Heart left ventricle (tissue), 16 donors: ENCODE measurements around the gene CCT2. TPM values are rescaled to one million over a fixed set of nuclear protein-coding genes. Genes with fewer than 3 reads are reported as not detected.
A peak's percentile ranks its signal among the peaks of the same experiment; 100 is the strongest.

Source experiments
- ATAC-seq, 4 donors: fragments of 200-7000 bp; cut with Tn5 transposase; one replicate each; pipeline ENCODE4 v1.9.1; 2020 to 2022; ENCODE audit warnings: moderate library complexity in 4 of 4, mild to moderate bottlenecking in 3 of 4, moderate number of reproducible peaks in 1 of 4
- DNase-seq, 5 donors: peaks; one replicate each; pipeline ENCODE4 v3.0.0-alpha.2; 2020
- H3K27ac ChIP-seq, 12 donors: fragments of 200-600 bp; sonication (generic) in 4 of 12; one replicate each; pipeline versions ENCODE4 v1.5.0 to v1.8.0; 2016 to 2022; ENCODE audit warnings: mild to moderate bottlenecking in 2 of 12
- H3K27me3 ChIP-seq, 9 donors: fragments of 200-600 bp; sonication (generic) in 2 of 9; one replicate each; pipeline versions ENCODE4 v1.5.1 to v1.8.0; 2016 to 2022; ENCODE audit warnings: mild to moderate bottlenecking in 3 of 9
- H3K36me3 ChIP-seq, 9 donors: fragments of 200-600 bp; sonication (generic) in 2 of 9; one replicate each; pipeline versions ENCODE4 v1.5.0 to v1.8.0; 2018 to 2022; ENCODE audit warnings: mild to moderate bottlenecking in 2 of 9
- H3K4me1 ChIP-seq, 12 donors: fragments of 200-600 bp; sonication (generic) in 4 of 12; one replicate each; pipeline versions ENCODE4 v1.5.0 to v1.8.0; 2016 to 2022; ENCODE audit warnings: mild to moderate bottlenecking in 3 of 12
- H3K4me3 ChIP-seq, 12 donors: fragments of 200-600 bp; sonication (generic) in 4 of 12; one replicate each; pipeline versions ENCODE4 v1.5.0 to v1.8.0; 2017 to 2022; ENCODE audit warnings: mild to moderate bottlenecking in 9 of 12, moderate library complexity in 4 of 12
- H3K9me3 ChIP-seq, 12 donors: fragments of 200-600 bp; sonication (generic) in 4 of 12; one replicate each; pipeline versions ENCODE4 v1.5.0 to v1.8.0; 2016 to 2022; ENCODE audit warnings: mild to moderate bottlenecking in 1 of 12
- CTCF ChIP-seq, 12 donors: fragments of 200-600 bp; sonication (generic) in 4 of 12; IDR thresholded peaks; one replicate each; pipeline versions ENCODE4 v1.5.0 to v1.8.0; 2018 to 2022; ENCODE audit warnings: antibody characterized with exemption in 12 of 12, mild to moderate bottlenecking in 5 of 12
- POLR2A ChIP-seq, 2 donors: fragments of 450-650 bp; IDR thresholded peaks; one replicate each; pipeline ENCODE4 v1.6.1; 2017; ENCODE audit warnings: antibody characterized with exemption in 2 of 2, mild to moderate bottlenecking in 2 of 2, moderate library complexity in 2 of 2
- WGBS, 4 donors: extraction: QIAGEN DNeasy Blood & Tissue Kit in 2 of 4; methylation state at CpG; one replicate each; pipeline versions ENCODE4 v1.1.5 to v1.1.7; 2013 to 2018; 5-methylcytosine and 5-hydroxymethylcytosine counted together
- intact Hi-C, 10 donors: fragments of 100-400 bp; cut with DNase I; formaldehyde crosslinking; loops; one replicate each; pipeline versions ENCODE4 v1.11.1 to v1.14.2; 2022
- long read RNA-seq, 3 donors: library from polyadenylated mRNA; unstranded; transcript quantifications; one replicate each; pipeline ENCODE4 v2.0.0, GENCODE V29; 2020 to 2021
- polyA plus RNA-seq, 2 donors: library from polyadenylated mRNA; stranded (reverse); fragments of 200-250 nt; gene quantifications; one replicate each; pipeline ENCODE4 v1.2.3, GENCODE V29; 2013
- total RNA-seq, 9 donors: library from RNA; depleted of rRNA in 2 of 9; stranded (reverse); fragments of >200 nt in 2 of 9; fragmentation: NEBNext Ultra II Directional in 3 of 9; extraction: Animal tissue kit (Norgen Biotek cat#: 25700) in 3 of 9; gene quantifications; one replicate each; pipeline versions ENCODE4 v1.1.0 to v1.2.4, GENCODE V29; 2016 to 2023
- donor health status: ischemic (EF 13 %, LVEDD 7.1; RV severe dilation, severe dysfunction).
- donor health status: healthy with polysubstance abuse.
- donor health status: DM: no; HTN: yes; CAD: no.
- donor health status: DM: no; HTN: no; CAD: no.
- donor health status: ischemic (EF 25% LVEDD 6.9; RV normal size, moderate dysfunction).
- donor health status: ischemic (EF 25% LVEDD 5.7; RV mildly dilated, moderate dysfunction).
- donor health status: healthy.
- donor health status: DM: yes; HTN: yes; CAD: no.
- donor health status: ischemic (EF 35%, LVEDD 5.7; RV mildly dilated, moderate dysfunction).
- donor health status: nonischemic (EF 11% LVEDD 7.7; RV severe dilation, severe dysfunction).
- donor health status: DM: yes; HTN: yes; CAD: no.
- donor health status: PGD.
- donor health status: ischemic (EF 29% LVEDD 5.4; RV normal size, mild dysfunction).
- donor health status: nonischemic (EF 23%, LVEDD 6.1; RV moderate dilation, normal function).

CCT2 gene
- 100 to 1,000 TPM in 4 of 9 donors, 10 to 100 TPM in 5; 63.2 to 168 (median 93.3) TPM for total RNA-seq
- 100 to 1,000 TPM in 1 of 2 donors, 10 to 100 TPM in 1; 59.7 to 342 TPM for polyA plus RNA-seq
- long read RNA-seq, donor 1, transcript CCT2-201 (16 exons, 2,041 nt) = major isoform, 71 of 89 reads
- long read RNA-seq, donor 1, partial matches to known transcripts = 14 of 89 reads
- long read RNA-seq, donor 1, other reads (novel, unspliced or antisense) = 2 of 89 reads
- long read RNA-seq, donor 2, transcript CCT2-202 (16 exons, 2,189 nt) = minor isoform, 8 of 407 reads
- long read RNA-seq, donor 2, transcript CCT2-201 (16 exons, 2,041 nt) = major isoform, 364 of 407 reads
- long read RNA-seq, donor 2, partial matches to known transcripts = 15 of 407 reads
- long read RNA-seq, donor 2, other reads (novel, unspliced or antisense) = 20 of 407 reads
- long read RNA-seq, donor 3, transcript CCT2-201 (16 exons, 2,041 nt) = major isoform, 92 of 113 reads
- long read RNA-seq, donor 3, partial matches to known transcripts = 11 of 113 reads
- long read RNA-seq, donor 3, other reads (novel, unspliced or antisense) = 7 of 113 reads

DNA sequence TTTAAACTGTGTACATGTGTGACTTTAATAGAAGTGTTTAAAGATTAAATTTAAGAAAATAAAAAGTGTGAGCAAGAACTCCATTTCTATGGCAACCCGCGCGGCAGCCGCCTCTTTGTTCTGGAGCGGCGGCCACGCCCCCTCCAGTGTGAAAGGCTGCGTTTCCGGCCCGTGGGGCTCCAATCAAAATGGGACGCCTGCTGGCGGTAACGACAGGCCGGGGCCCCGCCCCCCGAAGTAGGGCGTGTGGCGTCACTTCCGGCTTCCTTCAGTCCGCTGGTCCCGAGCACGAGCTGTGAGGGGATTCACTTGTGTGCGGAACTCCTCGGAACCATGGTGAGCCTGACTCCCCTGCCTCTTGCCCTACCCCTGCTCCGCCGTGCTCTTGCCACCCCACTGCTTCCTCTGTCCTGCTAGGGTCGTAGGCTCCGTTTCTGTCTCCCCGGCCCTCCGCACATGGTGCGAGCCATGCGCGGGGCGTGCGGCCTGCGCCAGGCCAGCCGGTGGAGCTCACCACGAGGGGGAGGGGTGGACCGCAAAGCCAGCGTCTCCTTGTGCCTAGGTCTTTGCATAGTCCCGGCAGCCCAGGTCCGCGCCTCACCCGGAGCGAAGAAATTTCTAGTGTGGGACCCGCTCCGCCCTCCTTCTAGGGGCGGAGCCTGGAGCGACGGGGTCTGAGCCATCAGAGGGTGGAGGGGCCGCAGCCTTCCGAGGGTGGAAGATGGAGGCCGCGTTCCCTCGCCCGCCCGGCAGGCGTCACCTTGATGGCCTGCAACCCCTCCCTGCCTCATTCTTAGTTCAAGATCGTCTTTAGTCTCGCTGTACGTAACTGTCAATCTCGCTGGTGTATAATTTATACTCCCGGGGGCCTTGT, at the start of gene CCT2:
Gene CCT2 (plus strand): TSS at position 271 of the 874 bp plus-strand sequence. CDS start 63 bp downstream, at position 334.
- intact Hi-C loops = loop anchor here in 4 of 10 donors (5.0 to 10.0 kb wide), 4 partner anchors 52 to 431 kb away; partner anchors contain the start of genes FRS2 (in 1 of the 4) and YEATS4 (in 1 of the 4)
- TF ChIP-seq POLR2A (IDR thresholded peaks at IDR 0.05) = peak in 1 of 2 donors; percentile 86
- peak in 9 of 12 donors; percentile 10 to 49 (median 23) for TF ChIP-seq CTCF (IDR thresholded peaks at IDR 0.05)
- DNase-seq (peak; percentile 97 to 98 (median 98)), ATAC-seq (peak; percentile 99 to 100 (median 100))
- Histone ChIP-seq H3K27ac (peak within 1 kb of the TSS; percentile 66 to 92 (median 90)), H3K4me3 (peak within 1 kb of the TSS; percentile 63 to 99 (median 82)), H3K36me3 (peaks cover 0 to 42% (median 40%) of the 10 kb centered on the region in 9 donors), H3K9me3 (no peaks in the 10 kb centered on the region), H3K27me3 (no peaks in the 10 kb centered on the region), H3K4me1 (peaks cover 0 to 22% (median 11%) of the 10 kb centered on the region in 12 donors)
- 0 to 1% (median 0%) methylated on average over 36 to 63 of the region's 63 CpGs for WGBS, 4 donors

DNA sequence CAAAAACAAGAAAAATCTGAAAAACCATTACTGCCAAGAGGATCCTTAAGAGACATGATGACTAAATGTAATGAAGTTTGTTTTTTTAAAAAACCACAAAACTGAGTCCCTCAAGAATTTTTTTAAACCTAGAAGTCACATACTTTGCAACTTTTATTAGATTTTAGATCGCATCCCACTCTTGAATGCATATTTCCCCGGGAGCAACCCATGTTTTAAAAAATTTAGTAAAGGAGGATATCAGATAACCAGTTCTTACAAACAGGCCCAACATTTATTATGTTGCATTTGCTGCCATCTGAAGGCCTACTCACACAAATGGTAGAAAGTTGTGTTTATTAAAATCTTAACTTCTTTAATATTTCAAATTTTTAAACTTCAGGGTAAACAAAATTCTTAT, 44.3 kb upstream of the CCT2 start:
- peaks cover 0 to 12% (median 0%) of the 10 kb centered on the region in 9 donors for H3K36me3 ChIP-seq
- no peak for TF ChIP-seq POLR2A (IDR thresholded peaks at IDR 0.05)
- TF ChIP-seq CTCF (IDR thresholded peaks at IDR 0.05) = no peak
- intact Hi-C loops = no loop called here
- 74 to 80% (median 77%) methylated on average over 2 of the region's 2 CpGs for WGBS, 4 donors
- DNase-seq = no peak
- H3K4me3 ChIP-seq = no peak overlapping the region
- no peaks in the 10 kb centered on the region for H3K27me3 ChIP-seq
- no peak overlapping the region for H3K27ac ChIP-seq
- no peaks in the 10 kb centered on the region for H3K4me1 ChIP-seq
- H3K9me3 ChIP-seq = peaks cover 0 to 19% (median 1%) of the 10 kb centered on the region in 12 donors
- ATAC-seq = no peak

- H3K4me3 ChIP-seq = no peak overlapping the region
- DNase-seq (no peak), ATAC-seq (no peak)
- no peak overlapping the region for H3K27ac ChIP-seq
- no peaks in the 10 kb centered on the region for H3K27me3 ChIP-seq
- no peaks in the 10 kb centered on the region for H3K4me1 ChIP-seq
- intact Hi-C loops = no loop called here
- H3K36me3 ChIP-seq = peaks cover 0 to 12% (median 0%) of the 10 kb centered on the region in 9 donors
- no peak for TF ChIP-seq POLR2A (IDR thresholded peaks at IDR 0.05)
- no peak for TF ChIP-seq CTCF (IDR thresholded peaks at IDR 0.05)
- peaks cover 0 to 19% (median 1%) of the 10 kb centered on the region in 12 donors for H3K9me3 ChIP-seq
- 98 to 100% (median 99%) methylated on average over 1 of the region's 1 CpG for WGBS, 4 donors
Measured at GRCh38 chr12:69544087-69544486, 41.2 kb upstream of the CCT2 start.
